GM12878 (cell line): ENCODE results near the gene ERN1.

Experiments
- ATF3 ChIP-seq: IDR thresholded peaks from 2 replicates; pipeline ENCODE4 v1.6.1; 2011; ENCODE audit warnings: low read depth, mild to moderate bottlenecking, low read length, moderate library complexity, borderline replicate concordance; ENCODE audit errors: extremely low read depth
- CTCF ChIP-seq, 3 experiments: IDR thresholded peaks in 2 of 3; conservative IDR thresholded peaks in 1 of 3; 2 replicates each; pipeline ENCODE4 v1.5.1; 2011; ENCODE audit warnings: low read depth in 3 of 3, low read length in 3 of 3, mild to moderate bottlenecking in 3 of 3, control low read depth in 2 of 3, moderate library complexity in 2 of 3, inconsistent platforms in 1 of 3, mixed read lengths in 1 of 3; ENCODE audit not compliant: control insufficient read depth in 2 of 3, insufficient read depth in 1 of 3; ENCODE audit errors: extremely low read depth in 1 of 3
- DPF2 ChIP-seq: fragments of 450-650 bp; IDR thresholded peaks from 2 replicates; pipeline ENCODE4 v1.6.1; 2017; ENCODE audit warnings: mild to moderate bottlenecking
- ELK1 ChIP-seq: IDR thresholded peaks from 2 replicates; pipeline ENCODE4 v1.6.1; 2012; ENCODE audit warnings: low read depth, low read length, improper control_type of control experiment
- EP300 ChIP-seq, 2 experiments: fragments of 150-350 bp in 1 of 2; IDR thresholded peaks; 2 replicates each; pipeline ENCODE4 v1.6.1; 2011 to 2012; ENCODE audit warnings: low read depth in 2 of 2, low read length in 2 of 2, borderline replicate concordance in 1 of 2, improper control_type of control experiment in 1 of 2, inconsistent platforms in 1 of 2; ENCODE audit not compliant: control insufficient read depth in 1 of 2
- EZH2 ChIP-seq: IDR thresholded peaks from 2 replicates; pipeline ENCODE4 v1.6.1; 2012; ENCODE audit warnings: low read depth, mild to moderate bottlenecking, control low read depth, inconsistent platforms, low read length, borderline replicate concordance; ENCODE audit not compliant: control insufficient read depth
- HDGF ChIP-seq: fragments of 450-650 bp; IDR thresholded peaks from 2 replicates; pipeline ENCODE4 v1.6.1; 2016; ENCODE audit warnings: antibody characterized with exemption
- IRF4 ChIP-seq: IDR thresholded peaks from 2 replicates; pipeline ENCODE4 v1.6.1; 2011; ENCODE audit warnings: low read depth, low read length
- MXI1 ChIP-seq: fragments of 150-350 bp; IDR thresholded peaks from 2 replicates; pipeline ENCODE4 v1.6.1; 2011; ENCODE audit warnings: low read depth, mild to moderate bottlenecking, inconsistent platforms, low read length, improper control_type of control experiment
- POLR2A ChIP-seq: IDR thresholded peaks from 2 replicates; pipeline ENCODE4 v1.6.1; 2011; ENCODE audit warnings: low read depth, mild to moderate bottlenecking, low read length
- POLR2AphosphoS5 ChIP-seq: IDR thresholded peaks from 2 replicates; pipeline ENCODE4 v1.6.1; 2011; ENCODE audit warnings: mild to moderate bottlenecking, low read length, inconsistent platforms
- PRDM15 ChIP-seq: fragments of 450-650 bp; formaldehyde crosslinking; IDR thresholded peaks from 2 replicates; pipeline ENCODE4 v1.4.0; 2020; ENCODE audit warnings: mild to moderate bottlenecking, moderate library complexity
- RAD51 ChIP-seq: fragments of 450-650 bp; IDR thresholded peaks from 2 replicates; pipeline ENCODE4 v1.6.1; 2016; ENCODE audit warnings: moderate library complexity, mild to moderate bottlenecking, inconsistent platforms
- RBBP5 ChIP-seq: fragments of 200-600 bp; sonication (generic); conservative IDR thresholded peaks from 2 replicates; pipeline ENCODE4 v1.6.1; 2016

- TF ChIP-seq CTCF (IDR thresholded peaks at IDR 0.05 in 2 of 3, conservative IDR thresholded peaks at IDR 0.05 in 1 of 3; ENCODE audit: control insufficient read depth in 2 of 3, extremely low read depth in 1 of 3, insufficient read depth in 1 of 3, low read depth in 3 of 3, low read length in 3 of 3) (no peak), DPF2 (no peak), EP300 (IDR thresholded peaks at IDR 0.05; ENCODE audit: borderline replicate concordance in 1 of 2, control insufficient read depth in 1 of 2, low read depth in 2 of 2, low read length in 2 of 2) (no peak), ELK1 (no peak), MXI1 (no peak), POLR2AphosphoS5 (no peak), PRDM15 (CRISPR knock-in tag) (no peak), EZH2 (no peak), ATF3 (no peak), IRF4 (no peak), HDGF (no peak), RBBP5 (no peak), RAD51 (no peak), POLR2A (no peak)
These were observed 113.0 kb downstream of the ERN1 start for GRCh38 chr17:64016974-64017373.
